Measurements from ENCODE around the gene SCMH1. TPM values are rescaled to one million over a fixed set of nuclear protein-coding genes. Genes with fewer than 3 reads are reported as not detected.
"Not testable (repeated sequence)": the region's sequence is repeated elsewhere in the genome, so short reads cannot be mapped to it uniquely, and the experiment has no call there.

SCMH1 gene
- total RNA-seq, 1 experiment from 2014 or later = 20.3 TPM

GRCh38 chr1:41226815-41227434 lies 15.2 kb downstream of the SCMH1 start:
- no peak for DNase-seq (ENCODE audit: low read depth)
- in situ Hi-C loops (cut with HindIII; ENCODE audit: low pct_unique_long_range_greater_than_20kb, low sequenced_read_pairs) = no loop called here

DNA sequence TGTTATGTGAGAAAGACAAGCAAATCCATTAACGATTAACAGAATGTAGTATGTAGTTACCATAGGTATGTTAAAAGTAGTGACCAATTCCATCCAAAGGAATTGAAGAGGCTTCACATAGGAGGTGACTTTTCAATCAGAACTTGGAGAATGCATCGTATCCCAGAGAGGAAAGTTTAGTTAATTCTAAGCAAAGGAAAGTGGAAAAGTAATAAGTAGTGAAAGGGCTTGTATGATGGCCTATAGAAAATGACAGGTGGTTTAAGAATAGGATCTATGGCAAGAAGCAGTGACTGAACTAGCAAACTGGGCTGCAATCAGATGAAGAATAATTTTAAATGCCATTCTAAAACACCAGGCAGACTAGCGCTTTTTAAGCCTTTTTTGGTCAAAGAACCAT lies 16.6 kb downstream of the SCMH1 start:
- no peak for DNase-seq (ENCODE audit: low read depth)
- in situ Hi-C loops (cut with HindIII; ENCODE audit: low pct_unique_long_range_greater_than_20kb, low sequenced_read_pairs) = no loop called here

DNA sequence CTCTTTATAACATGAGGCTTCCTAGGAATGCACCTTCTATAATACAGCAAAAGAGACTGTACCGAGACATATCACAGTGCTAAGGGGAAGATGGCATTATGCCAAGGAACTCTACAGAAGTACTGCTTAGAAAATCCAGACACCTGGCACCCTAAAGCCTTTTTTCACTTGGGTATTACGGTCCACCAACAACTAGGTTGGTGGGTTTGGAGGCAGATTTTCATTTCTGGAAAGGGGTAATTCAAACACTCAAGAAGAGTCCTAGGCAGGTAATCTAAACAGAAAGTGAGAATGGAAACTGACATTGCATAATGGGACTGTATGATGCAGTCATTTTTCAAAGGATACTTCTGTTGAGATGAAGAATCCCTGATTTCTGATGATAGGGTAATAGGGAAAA lies 19.6 kb downstream of the SCMH1 start:
- DNase-seq (ENCODE audit: low read depth) = no peak
- in situ Hi-C loops (cut with HindIII; ENCODE audit: low pct_unique_long_range_greater_than_20kb, low sequenced_read_pairs) = no loop called here

DNA sequence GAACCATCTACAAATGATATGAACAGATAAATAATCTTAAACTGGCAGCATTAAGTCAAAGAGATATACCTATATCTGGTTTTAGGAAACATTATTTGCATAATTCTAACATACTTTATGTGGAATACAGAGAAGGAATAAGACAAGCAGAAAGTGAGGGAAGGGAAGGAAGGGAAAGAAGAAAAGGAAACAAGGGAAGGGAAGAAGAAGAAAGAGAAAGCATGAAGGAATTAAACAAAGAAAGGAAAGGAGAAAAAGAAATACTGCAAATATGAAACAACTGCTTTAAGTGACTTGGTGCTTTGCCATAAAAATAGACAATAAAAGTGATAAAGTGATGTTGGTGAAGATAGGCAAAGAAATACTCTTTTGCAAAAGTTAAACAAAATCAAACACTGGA lies 20.1 kb downstream of the SCMH1 start:
- in situ Hi-C loops (cut with HindIII; ENCODE audit: low pct_unique_long_range_greater_than_20kb, low sequenced_read_pairs) = no loop called here
- DNase-seq (ENCODE audit: low read depth) = no peak

- no peak for DNase-seq (ENCODE audit: low read depth)
- in situ Hi-C loops (cut with HindIII; ENCODE audit: low pct_unique_long_range_greater_than_20kb, low sequenced_read_pairs) = no loop called here
These were observed 24.0 kb downstream of the SCMH1 start for GRCh38 chr1:41218152-41218551.

GRCh38 chr1:41217441-41217840 lies 24.7 kb downstream of the SCMH1 start:
- in situ Hi-C loops (cut with HindIII; ENCODE audit: low pct_unique_long_range_greater_than_20kb, low sequenced_read_pairs) = no loop called here
- no peak for DNase-seq (ENCODE audit: low read depth)

DNA sequence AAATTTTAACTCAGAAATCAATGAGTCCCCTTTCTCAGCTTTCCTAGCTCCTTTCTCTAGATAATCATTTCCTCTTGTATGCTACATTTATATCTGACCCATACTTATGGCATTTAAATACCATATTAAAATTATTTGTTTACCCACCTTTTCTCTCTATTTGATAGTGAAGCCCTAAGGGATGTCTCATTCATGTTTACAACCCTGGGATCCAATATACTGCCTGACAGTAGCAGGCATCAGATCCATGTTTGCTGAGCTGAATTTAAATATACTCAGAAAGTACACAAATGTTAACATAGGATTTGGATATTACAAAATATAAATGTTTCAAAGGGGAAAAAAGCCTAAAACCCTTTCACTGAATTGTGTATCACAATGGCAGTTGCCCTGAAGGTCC lies 26.5 kb downstream of the SCMH1 start:
- in situ Hi-C loops (cut with HindIII; ENCODE audit: low pct_unique_long_range_greater_than_20kb, low sequenced_read_pairs) = no loop called here
- no peak for DNase-seq (ENCODE audit: low read depth)

GRCh38 chr1:41213341-41213740 lies 28.8 kb downstream of the SCMH1 start:
- in situ Hi-C loops (cut with HindIII; ENCODE audit: low pct_unique_long_range_greater_than_20kb, low sequenced_read_pairs) = no loop called here
- no peak for DNase-seq (ENCODE audit: low read depth)

DNA sequence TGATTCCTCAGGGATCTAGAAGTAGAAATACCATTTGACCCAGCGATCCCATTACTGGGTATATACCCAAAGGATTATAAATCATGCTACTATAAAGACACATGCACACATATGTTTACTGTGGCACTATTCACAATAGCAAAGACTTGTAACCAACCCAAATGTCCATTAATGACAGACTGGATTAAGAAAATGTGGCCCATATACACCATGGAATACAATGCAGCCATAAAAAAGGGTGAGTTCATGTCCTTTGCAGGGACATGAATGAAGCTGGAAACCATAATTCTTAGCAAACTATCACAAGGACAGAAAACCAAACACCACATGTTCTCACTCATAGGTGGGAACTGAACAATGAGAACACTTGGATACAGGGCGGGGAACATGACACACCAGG lies 30.5 kb downstream of the SCMH1 start:
- not testable (repeated sequence) for DNase-seq (ENCODE audit: low read depth)

DNA sequence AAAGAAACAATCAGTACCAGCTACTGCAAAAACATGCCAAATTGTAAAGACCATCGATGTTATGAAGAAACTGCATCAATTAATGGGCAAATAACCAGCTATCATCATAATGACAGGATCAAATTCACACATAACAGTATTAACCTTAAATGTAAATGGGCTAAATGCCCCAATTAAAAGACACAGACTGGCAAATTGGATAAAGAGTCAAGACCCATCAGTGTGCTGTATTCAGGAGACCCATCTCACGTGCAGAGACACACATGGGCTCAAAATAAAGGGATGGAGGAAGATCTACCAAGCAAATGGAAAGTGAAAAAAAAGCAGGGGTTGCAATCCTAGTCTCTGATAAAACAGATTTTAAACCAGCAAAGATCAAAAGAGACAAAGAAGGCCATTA lies 35.1 kb downstream of the SCMH1 start:
- not testable (repeated sequence) for DNase-seq (ENCODE audit: low read depth)

More for the DNA sequence above, 30.5 kb downstream of the SCMH1 start:
- in situ Hi-C loops (cut with HindIII; ENCODE audit: low pct_unique_long_range_greater_than_20kb, low sequenced_read_pairs) = not testable (repeated sequence)

GRCh38 chr1:41200728-41201127 lies 41.4 kb downstream of the SCMH1 start:
- DNase-seq (ENCODE audit: low read depth) = no peak
- in situ Hi-C loops (cut with HindIII; ENCODE audit: low pct_unique_long_range_greater_than_20kb, low sequenced_read_pairs) = no loop called here

More for the DNA sequence above, 35.1 kb downstream of the SCMH1 start:
- in situ Hi-C loops (cut with HindIII; ENCODE audit: low pct_unique_long_range_greater_than_20kb, low sequenced_read_pairs) = not testable (repeated sequence)

DNA sequence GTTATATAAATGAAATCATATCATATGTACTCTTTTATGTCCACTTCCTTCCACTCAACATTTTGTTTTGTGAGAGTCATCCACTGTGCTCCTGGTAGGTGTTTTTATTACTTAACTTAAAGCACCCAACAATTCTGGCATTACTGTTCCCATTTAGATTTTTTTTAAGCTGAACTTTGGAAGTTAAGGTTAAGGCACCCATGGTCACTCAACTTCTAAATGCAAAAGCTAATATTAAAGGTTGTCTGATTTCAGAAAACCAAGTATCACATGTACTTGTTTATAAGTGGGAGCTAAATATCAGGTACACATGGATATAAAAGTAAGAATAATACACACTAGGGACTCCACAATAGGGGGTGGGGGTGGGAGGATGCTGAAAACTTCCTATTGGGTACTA lies 42.7 kb downstream of the SCMH1 start:
- in situ Hi-C loops (cut with HindIII; ENCODE audit: low pct_unique_long_range_greater_than_20kb, low sequenced_read_pairs) = no loop called here
- DNase-seq (ENCODE audit: low read depth) = no peak

DNA sequence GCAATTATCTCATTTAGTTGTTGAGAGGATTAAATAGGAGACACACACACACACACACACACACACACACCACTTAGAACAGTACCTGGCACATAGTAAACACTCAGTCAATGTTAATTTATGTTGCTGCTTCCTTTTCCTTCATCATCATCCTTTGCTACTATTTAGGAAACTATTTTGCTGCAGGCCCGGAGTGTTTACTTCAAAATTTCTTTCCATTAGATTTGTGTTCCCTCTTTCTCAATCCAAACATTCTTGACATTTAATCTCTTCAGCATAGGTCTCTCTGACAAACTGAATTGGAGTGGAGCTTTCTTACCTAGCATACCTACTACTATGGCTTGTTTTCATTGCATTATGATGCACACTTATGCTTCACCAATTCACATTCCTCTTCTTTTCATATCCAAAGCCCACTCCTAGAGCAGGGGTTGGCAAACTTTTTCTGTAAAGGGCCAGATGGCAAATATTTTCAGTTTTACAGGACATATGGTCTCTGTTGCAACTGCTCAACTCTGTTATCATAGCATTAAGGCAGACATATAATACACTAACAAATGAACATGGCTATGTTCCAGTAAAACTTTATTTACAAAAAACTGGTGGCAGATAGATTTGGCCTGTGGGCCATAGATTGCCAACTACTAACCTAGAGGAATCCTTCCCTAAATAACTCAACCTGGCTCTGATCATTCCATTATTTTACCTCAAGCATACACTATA lies 49.5 kb downstream of the SCMH1 start:
- in situ Hi-C loops (cut with HindIII; ENCODE audit: low pct_unique_long_range_greater_than_20kb, low sequenced_read_pairs) = no loop called here
- no peak for DNase-seq (ENCODE audit: low read depth)

DNA sequence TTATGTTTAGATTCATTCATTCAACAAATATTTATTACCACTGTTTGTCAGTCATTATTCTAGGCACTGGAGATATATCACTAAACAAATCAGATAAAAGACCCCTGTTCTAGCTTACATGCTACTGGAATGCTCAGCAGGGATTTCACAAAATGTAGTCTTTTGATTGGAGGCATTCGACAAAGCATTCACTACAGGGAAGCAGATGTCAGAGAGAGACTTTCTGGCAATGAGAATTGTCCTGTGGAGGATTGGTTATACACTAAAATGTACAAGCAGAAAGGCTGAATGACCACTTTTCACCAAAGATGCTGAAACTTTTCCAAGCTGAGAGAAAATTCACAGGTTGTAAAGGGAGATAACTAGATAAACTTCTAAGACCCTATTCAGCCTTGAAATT lies 57.7 kb downstream of the SCMH1 start:
- no peak for DNase-seq (ENCODE audit: low read depth)
- in situ Hi-C loops (cut with HindIII; ENCODE audit: low pct_unique_long_range_greater_than_20kb, low sequenced_read_pairs) = no loop called here

GRCh38 chr1:41178230-41178629 lies 63.9 kb downstream of the SCMH1 start:
- DNase-seq (ENCODE audit: low read depth); in situ Hi-C loops (cut with HindIII; ENCODE audit: low pct_unique_long_range_greater_than_20kb, low sequenced_read_pairs): not testable (repeated sequence)

GRCh38 chr1:41175546-41175945 lies 66.6 kb downstream of the SCMH1 start:
- in situ Hi-C loops (cut with HindIII; ENCODE audit: low pct_unique_long_range_greater_than_20kb, low sequenced_read_pairs) = no loop called here
- no peak for DNase-seq (ENCODE audit: low read depth)

DNA sequence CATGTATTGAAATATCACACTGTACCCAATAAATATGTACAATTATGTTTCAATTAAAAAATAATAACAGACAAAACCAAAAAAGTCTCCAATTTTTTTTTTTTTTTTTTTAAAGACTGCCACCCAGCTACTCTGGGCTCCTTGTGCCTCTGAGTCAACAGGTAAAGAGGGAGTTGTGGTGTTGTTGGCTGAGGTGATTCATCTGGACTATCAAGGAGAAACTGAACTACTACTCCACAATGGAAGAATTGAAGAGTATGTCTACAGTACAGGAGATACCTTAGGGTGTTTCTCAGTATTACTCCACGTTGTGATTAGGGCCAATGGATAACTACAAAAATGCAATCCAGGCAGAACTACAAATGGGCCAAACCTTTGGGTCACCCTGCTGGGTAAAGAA lies 67.9 kb downstream of the SCMH1 start:
- in situ Hi-C loops (cut with HindIII; ENCODE audit: low pct_unique_long_range_greater_than_20kb, low sequenced_read_pairs) = no loop called here
- DNase-seq (ENCODE audit: low read depth) = no peak

DNA sequence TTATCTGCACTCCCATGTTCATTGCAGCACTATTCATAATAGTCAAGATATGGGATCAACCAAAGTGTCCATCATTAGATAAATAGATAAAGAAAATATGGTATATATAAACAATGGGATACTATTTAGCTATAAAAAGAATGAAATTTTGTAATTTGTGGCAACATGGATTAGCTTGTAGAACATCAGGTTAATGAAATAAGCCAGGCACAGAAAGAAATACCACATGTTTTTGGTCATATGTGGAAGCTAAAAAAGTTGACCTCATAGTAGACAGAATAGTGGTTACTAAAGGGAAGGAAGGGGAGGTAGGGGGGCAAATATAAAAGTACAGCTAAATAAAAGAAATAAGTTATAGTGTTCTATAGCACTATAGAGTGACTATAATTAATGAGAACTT lies 68.5 kb downstream of the SCMH1 start:
- in situ Hi-C loops (cut with HindIII; ENCODE audit: low pct_unique_long_range_greater_than_20kb, low sequenced_read_pairs) = no loop called here
- no peak for DNase-seq (ENCODE audit: low read depth)

DNA sequence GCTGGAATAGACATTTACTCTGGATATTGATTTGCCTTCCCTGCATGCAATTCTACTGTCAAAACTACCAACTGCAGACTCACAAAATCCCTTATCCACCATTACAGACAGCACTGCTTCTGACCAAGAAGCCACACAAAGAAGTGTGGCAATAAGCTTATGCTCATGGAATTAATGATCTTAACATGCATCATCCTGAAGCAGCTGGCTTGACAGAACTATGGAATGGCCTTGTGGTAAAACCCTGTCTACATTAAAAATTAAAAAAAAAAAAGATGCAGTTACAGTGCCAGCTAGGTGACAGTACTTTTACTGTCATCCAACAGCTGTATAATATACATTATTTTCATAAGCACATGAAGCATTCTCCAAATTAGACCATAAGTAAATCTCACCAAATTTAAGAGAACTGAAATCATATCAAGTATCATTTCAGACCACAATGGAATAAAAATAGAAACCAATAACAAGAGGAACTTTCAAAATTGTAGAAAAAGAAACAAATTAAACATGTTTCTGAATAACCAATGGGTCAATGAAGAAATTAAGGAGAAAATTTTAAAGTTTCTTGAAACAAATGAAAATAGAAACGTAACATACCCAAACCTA lies 70.7 kb downstream of the SCMH1 start:
- in situ Hi-C loops (cut with HindIII; ENCODE audit: low pct_unique_long_range_greater_than_20kb, low sequenced_read_pairs) = no loop called here
- DNase-seq (ENCODE audit: low read depth) = no peak

DNA sequence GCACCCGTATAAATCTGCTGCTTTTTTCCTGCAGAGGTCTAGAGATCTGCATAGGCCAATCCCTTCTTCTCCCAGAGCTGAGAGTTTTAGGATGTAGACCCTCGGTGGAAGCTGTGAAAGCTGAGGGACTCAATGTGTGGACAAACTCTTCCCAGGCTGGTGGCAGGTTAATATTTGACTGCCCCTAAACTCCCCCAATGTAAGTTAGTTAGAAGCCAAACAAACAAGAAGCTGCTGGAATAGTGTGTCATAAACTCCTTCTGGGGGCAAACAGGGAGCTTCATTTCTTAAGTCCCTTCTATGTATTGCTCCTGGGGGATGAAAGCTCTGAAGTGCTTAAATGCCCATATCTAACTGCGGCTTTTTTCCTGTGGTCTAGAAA lies 72.3 kb downstream of the SCMH1 start:
- in situ Hi-C loops (cut with HindIII; ENCODE audit: low pct_unique_long_range_greater_than_20kb, low sequenced_read_pairs) = no loop called here
- DNase-seq (ENCODE audit: low read depth) = no peak

Measured in Caki2 (cell line).